ENCODE measurements around the gene SLC17A5. TPM values are rescaled to one million over a fixed set of nuclear protein-coding genes. Genes with fewer than 3 reads are reported as not detected.

The SLC17A5 gene
- total and polyA plus RNA-seq, 2 experiments from 2014 or later, result 18.4 to 20.1 TPM

- H3K9me2 ChIP-seq (ENCODE audit: insufficient read depth), result no peaks in the 10 kb centered on the region
- no peaks in the 10 kb centered on the region for H3K27me3 ChIP-seq (replicated peaks; ENCODE audit: insufficient read depth)
- TF ChIP-seq EZH2 (IDR thresholded peaks at IDR 0.05; ENCODE audit: insufficient read depth, poor library complexity, severe bottlenecking) (no peak), EZH2phosphoT487 (IDR thresholded peaks at IDR 0.05; ENCODE audit: insufficient read depth, low read depth) (no peak)
- in situ Hi-C loops (cut with MboI), result no loop called here
- peaks cover 24% of the 10 kb centered on the region for H3K79me2 ChIP-seq (ENCODE audit: insufficient read depth)
- H3K27ac ChIP-seq, result no peak overlapping the region
- H3K36me3 ChIP-seq (ENCODE audit: low read depth), result no peaks in the 10 kb centered on the region
- H3F3A ChIP-seq (ENCODE audit: insufficient read depth), result no peaks in the 10 kb centered on the region; the same call in 1 of the 2 replicates
- no peak overlapping the region for H3K9ac ChIP-seq
- no peak overlapping the region for H3K4me2 ChIP-seq (ENCODE audit: unreplicated experiment)
- DNase-seq, result no peak
- H3K4me3 ChIP-seq, result no peak overlapping the region
- H2AFZ ChIP-seq, result no peak overlapping the region
- 69 to 70% methylated on average over 4 of the region's 4 CpGs for whole genome bisulfite sequencing, 2 experiments (ENCODE audit: low coverage in 1 of 2, low lambda C conversion rate in 2 of 2, missing lambda C conversion rate in 2 of 2)
- peaks cover 20% of the 10 kb centered on the region for H3K4me1 ChIP-seq (ENCODE audit: insufficient read depth)
- H3K9me3 ChIP-seq (ENCODE audit: low read depth), result no peaks in the 10 kb centered on the region
- no peaks in the 10 kb centered on the region for H4K20me1 ChIP-seq (ENCODE audit: insufficient read depth)
These were observed 4.0 kb downstream of the SLC17A5 start for GRCh38 chr6:73649783-73650182.

DNA sequence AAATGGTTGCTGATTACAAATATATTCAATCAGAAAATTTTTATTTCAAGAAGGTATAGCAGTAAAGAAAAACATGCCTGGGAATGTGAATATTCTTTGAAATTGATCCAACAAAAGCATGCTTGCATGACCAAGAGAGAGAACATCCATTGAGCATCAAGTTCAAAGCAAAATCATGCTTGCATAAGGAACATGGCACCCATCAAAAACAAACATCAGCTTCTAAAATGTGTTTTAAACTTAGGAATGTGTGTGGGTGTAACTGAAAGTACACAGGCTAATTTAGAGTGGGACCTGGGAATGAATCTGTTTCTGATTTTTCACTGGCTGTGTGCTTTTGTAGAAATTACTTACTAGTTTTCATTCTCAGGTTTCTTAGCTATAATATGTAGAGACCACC lies 5.6 kb downstream of the SLC17A5 start:
- Histone ChIP-seq H3K36me3 (ENCODE audit: low read depth) (no peaks in the 10 kb centered on the region), H3K79me2 (ENCODE audit: insufficient read depth) (peaks cover 24% of the 10 kb centered on the region), H3K9ac (no peak overlapping the region), H3K9me2 (ENCODE audit: insufficient read depth) (no peaks in the 10 kb centered on the region), H3K4me2 (ENCODE audit: unreplicated experiment) (peak overlapping the region; percentile 62), H2AFZ (no peak overlapping the region), H4K20me1 (ENCODE audit: insufficient read depth) (no peaks in the 10 kb centered on the region), H3K9me3 (ENCODE audit: low read depth) (no peaks in the 10 kb centered on the region), H3F3A (ENCODE audit: insufficient read depth) (no peaks in the 10 kb centered on the region; the same call in 1 of the 2 replicates), H3K27ac (peak overlapping the region; percentile 33), H3K27me3 (replicated peaks; ENCODE audit: insufficient read depth) (no peaks in the 10 kb centered on the region), H3K4me3 (peak overlapping the region; percentile 32), H3K4me1 (ENCODE audit: insufficient read depth) (peaks cover 20% of the 10 kb centered on the region)
- no peak for TF ChIP-seq EZH2 (IDR thresholded peaks at IDR 0.05; ENCODE audit: insufficient read depth, poor library complexity, severe bottlenecking)
- no peak for TF ChIP-seq EZH2phosphoT487 (IDR thresholded peaks at IDR 0.05; ENCODE audit: insufficient read depth, low read depth)
- peak; percentile 62 for DNase-seq
- in situ Hi-C loops (cut with MboI), result no loop called here

- H3F3A ChIP-seq (ENCODE audit: insufficient read depth), result no peaks in the 10 kb centered on the region; the same call in 1 of the 2 replicates
- peaks cover 7% of the 10 kb centered on the region; the same call in 1 of the 2 replicates for H3K79me2 ChIP-seq (ENCODE audit: insufficient read depth)
- H4K20me1 ChIP-seq (ENCODE audit: insufficient read depth), result no peaks in the 10 kb centered on the region
- H3K27me3 ChIP-seq (replicated peaks; ENCODE audit: insufficient read depth), result no peaks in the 10 kb centered on the region
- peak; percentile 21 for DNase-seq
- no peaks in the 10 kb centered on the region for H3K9me3 ChIP-seq (ENCODE audit: low read depth)
- 17 to 22% methylated on average over 10 of the region's 10 CpGs for WGBS, 2 experiments (ENCODE audit: low coverage in 1 of 2, low lambda C conversion rate in 2 of 2, missing lambda C conversion rate in 2 of 2)
- peaks cover 27% of the 10 kb centered on the region for H3K4me1 ChIP-seq (ENCODE audit: insufficient read depth)
- no peaks in the 10 kb centered on the region for H3K36me3 ChIP-seq (ENCODE audit: low read depth)
- H3K9ac ChIP-seq, result peak overlapping the region; percentile 62
- H3K9me2 ChIP-seq (ENCODE audit: insufficient read depth), result no peaks in the 10 kb centered on the region
- H2AFZ ChIP-seq, result peak overlapping the region; percentile 75
- H3K4me3 ChIP-seq, result peak overlapping the region; percentile 68
- in situ Hi-C loops (cut with MboI), result no loop called here
- 0 out of 2 replicates have a peak overlapping the region, but pooled peaks have one; percentile 10 for H3K27ac ChIP-seq
- TF ChIP-seq EZH2phosphoT487 (IDR thresholded peaks at IDR 0.05; ENCODE audit: insufficient read depth, low read depth) (no peak), EZH2 (IDR thresholded peaks at IDR 0.05; ENCODE audit: insufficient read depth, poor library complexity, severe bottlenecking) (no peak)
- peak overlapping the region; percentile 73 for H3K4me2 ChIP-seq (ENCODE audit: unreplicated experiment)
These were observed 8.7 kb downstream of the SLC17A5 start for GRCh38 chr6:73644941-73645591.

DNA sequence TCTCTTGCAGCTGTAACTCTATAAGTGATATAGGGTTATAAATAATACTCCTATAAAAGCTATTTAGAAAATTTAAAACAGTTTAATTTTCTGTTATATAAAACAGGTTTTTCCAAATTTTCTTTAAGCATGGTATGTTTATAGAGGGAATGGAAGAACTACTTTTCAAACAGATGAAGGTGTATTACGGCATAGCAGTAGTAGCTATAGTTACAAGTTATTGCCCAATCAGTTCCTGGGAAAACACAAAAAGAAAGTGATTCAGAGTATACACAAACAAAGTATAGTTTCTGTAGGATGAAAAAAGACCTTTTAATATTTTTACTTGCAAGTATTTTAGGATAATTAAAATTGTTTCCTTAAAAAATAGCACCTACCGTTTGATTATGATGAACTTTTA lies 9.8 kb downstream of the SLC17A5 start:
- Histone ChIP-seq H2AFZ (no peak overlapping the region), H3K79me2 (ENCODE audit: insufficient read depth) (peaks cover 7% of the 10 kb centered on the region; the same call in 1 of the 2 replicates), H3K4me2 (ENCODE audit: unreplicated experiment) (no peak overlapping the region), H3K9me3 (ENCODE audit: low read depth) (no peaks in the 10 kb centered on the region), H3K9me2 (ENCODE audit: insufficient read depth) (no peaks in the 10 kb centered on the region), H3K9ac (no peak overlapping the region), H3K27me3 (replicated peaks; ENCODE audit: insufficient read depth) (no peaks in the 10 kb centered on the region), H3K4me3 (no peak overlapping the region), H3F3A (ENCODE audit: insufficient read depth) (no peaks in the 10 kb centered on the region; the same call in 1 of the 2 replicates), H3K4me1 (ENCODE audit: insufficient read depth) (peaks cover 27% of the 10 kb centered on the region), H3K27ac (no peak overlapping the region), H3K36me3 (ENCODE audit: low read depth) (no peaks in the 10 kb centered on the region), H4K20me1 (ENCODE audit: insufficient read depth) (no peaks in the 10 kb centered on the region)
- 95 to 98% methylated on average over 2 of the region's 2 CpGs for WGBS, 2 experiments (ENCODE audit: low coverage in 1 of 2, low lambda C conversion rate in 2 of 2, missing lambda C conversion rate in 2 of 2)
- DNase-seq, result no peak
- TF ChIP-seq EZH2 (IDR thresholded peaks at IDR 0.05; ENCODE audit: insufficient read depth, poor library complexity, severe bottlenecking), result no peak
- TF ChIP-seq EZH2phosphoT487 (IDR thresholded peaks at IDR 0.05; ENCODE audit: insufficient read depth, low read depth), result no peak
- in situ Hi-C loops (cut with MboI), result no loop called here
